ENCODE measurements around the gene TLE2. TPM values are rescaled to one million over a fixed set of nuclear protein-coding genes. Genes with fewer than 3 reads are reported as not detected.

TLE2 gene
- total RNA-seq, 4 donors from 2014 or later = 81.3 to 114 (median 90.3) TPM

DNA sequence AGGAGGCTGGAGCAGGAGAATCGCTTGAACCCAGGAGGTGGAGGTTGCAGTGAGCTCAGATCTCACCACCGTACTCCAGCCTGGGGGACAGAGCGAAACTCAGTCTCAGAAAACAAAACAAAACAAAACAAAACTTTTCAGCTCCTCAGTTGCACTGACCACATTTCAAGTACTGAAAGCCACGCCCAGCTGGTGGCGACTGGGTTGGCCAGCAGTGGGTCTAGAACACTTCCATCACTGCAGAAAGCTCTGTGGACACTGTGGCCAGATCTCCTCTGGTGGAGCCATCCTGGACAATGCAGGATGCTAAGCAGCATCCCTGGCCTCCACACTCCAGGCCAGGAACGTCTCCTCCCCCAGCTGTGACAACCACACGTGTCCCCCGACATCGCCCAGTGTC lies 21.1 kb downstream of the TLE2 start:
- Histone ChIP-seq H3K4me1 (peaks cover 0 to 7% of the 10 kb centered on the region in 2 donors), H3K36me3 (peaks cover 41 to 45% of the 10 kb centered on the region in 2 donors), H3K27ac (no peak overlapping the region), H3K27me3 (no peaks in the 10 kb centered on the region), H3K9me3 (no peaks in the 10 kb centered on the region), H3K4me3 (replicated peaks in 1 of 3) (no peak overlapping the region)
- 73 to 77% methylated on average over 9 of the region's 9 CpGs for WGBS, 2 donors
- intact Hi-C loops (cut with DNase I) = no loop called here
- no peak for TF ChIP-seq POLR2A (IDR thresholded peaks at IDR 0.05)
- TF ChIP-seq, protein P1, sequence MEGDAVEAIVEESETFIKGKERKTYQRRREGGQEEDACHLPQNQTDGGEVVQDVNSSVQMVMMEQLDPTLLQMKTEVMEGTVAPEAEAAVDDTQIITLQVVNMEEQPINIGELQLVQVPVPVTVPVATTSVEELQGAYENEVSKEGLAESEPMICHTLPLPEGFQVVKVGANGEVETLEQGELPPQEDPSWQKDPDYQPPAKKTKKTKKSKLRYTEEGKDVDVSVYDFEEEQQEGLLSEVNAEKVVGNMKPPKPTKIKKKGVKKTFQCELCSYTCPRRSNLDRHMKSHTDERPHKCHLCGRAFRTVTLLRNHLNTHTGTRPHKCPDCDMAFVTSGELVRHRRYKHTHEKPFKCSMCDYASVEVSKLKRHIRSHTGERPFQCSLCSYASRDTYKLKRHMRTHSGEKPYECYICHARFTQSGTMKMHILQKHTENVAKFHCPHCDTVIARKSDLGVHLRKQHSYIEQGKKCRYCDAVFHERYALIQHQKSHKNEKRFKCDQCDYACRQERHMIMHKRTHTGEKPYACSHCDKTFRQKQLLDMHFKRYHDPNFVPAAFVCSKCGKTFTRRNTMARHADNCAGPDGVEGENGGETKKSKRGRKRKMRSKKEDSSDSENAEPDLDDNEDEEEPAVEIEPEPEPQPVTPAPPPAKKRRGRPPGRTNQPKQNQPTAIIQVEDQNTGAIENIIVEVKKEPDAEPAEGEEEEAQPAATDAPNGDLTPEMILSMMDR (IDR thresholded peaks at IDR 0.05) = no peak
- DNase-seq = peak in 1 of 2 donors; percentile 14

DNA sequence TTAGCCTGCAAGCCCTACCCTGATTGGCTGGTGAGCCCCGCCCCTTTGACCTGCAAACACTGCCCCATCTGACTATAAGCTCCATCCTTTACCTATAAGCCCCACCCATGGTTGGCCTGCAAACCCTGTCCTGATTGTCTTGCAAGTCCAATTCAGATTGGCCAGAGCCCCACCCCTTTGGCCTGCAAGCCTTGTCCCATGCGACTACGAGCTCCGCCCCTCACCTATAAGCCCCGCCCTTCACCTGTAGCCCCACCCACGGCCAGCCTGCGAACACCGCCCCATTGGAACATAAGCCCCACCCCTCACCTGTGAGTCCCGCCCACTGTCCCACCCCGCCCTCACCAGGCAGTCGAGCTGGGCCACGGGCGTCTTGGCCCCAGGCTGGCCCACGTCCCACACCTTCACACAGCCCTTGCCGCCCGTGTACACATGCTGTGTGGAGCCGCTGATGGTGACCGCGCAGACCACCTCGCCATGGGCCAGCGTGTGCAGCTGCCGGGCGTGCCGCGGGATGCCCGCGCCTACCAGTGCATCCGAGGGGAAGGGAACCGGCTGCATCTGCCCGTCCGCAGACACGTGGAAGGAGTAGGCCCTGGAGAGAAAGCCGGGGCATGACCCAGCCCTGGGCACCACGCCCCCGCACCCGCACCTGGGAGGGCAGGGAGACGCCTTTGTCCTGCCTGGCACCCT lies 22.9 kb downstream of the TLE2 start:
- TF ChIP-seq, protein P1 (IDR thresholded peaks at IDR 0.05) = no peak
- TF ChIP-seq POLR2A (IDR thresholded peaks at IDR 0.05) = no peak
- Histone ChIP-seq H3K4me1 (peaks cover 0 to 7% of the 10 kb centered on the region in 2 donors), H3K9me3 (no peaks in the 10 kb centered on the region), H3K36me3 (peaks cover 33 to 41% of the 10 kb centered on the region in 2 donors), H3K4me3 (replicated peaks in 1 of 3) (no peak overlapping the region), H3K27me3 (no peaks in the 10 kb centered on the region), H3K27ac (no peak overlapping the region)
- intact Hi-C loops (cut with DNase I) = no loop called here
- WGBS, 2 donors = 81 to 83% methylated on average over 24 to 25 of the region's 37 CpGs
- no peak for DNase-seq

DNA sequence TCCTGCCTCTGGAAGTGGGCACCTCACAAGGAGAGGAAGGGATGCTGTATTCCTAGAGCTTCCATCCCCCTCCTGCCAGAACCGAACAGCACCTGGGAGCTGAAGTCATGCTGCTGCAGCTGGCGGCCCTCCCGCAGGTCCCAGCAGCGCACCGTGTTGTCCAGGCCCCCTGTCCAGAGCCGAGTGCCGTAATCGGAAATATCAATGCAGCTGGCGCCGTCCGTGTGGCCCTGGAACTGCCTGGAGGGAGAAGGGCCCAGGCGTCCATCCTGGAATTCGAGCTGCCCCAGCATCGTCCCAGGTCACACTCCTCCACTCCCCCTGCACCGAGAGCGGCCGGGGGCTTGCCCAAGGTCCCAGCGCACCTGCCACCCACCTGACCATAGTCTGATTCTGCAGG lies 23.7 kb downstream of the TLE2 start:
- DNase-seq = no peak
- no peak for TF ChIP-seq POLR2A (IDR thresholded peaks at IDR 0.05)
- TF ChIP-seq, protein P1 (IDR thresholded peaks at IDR 0.05) = no peak
- no peaks in the 10 kb centered on the region for H3K27me3 ChIP-seq
- intact Hi-C loops (cut with DNase I) = no loop called here
- peaks cover 32 to 33% of the 10 kb centered on the region in 2 donors for H3K36me3 ChIP-seq
- H3K9me3 ChIP-seq = no peaks in the 10 kb centered on the region
- H3K4me3 ChIP-seq (replicated peaks in 1 of 3) = no peak overlapping the region
- 91% methylated on average over 11 to 16 of the region's 18 CpGs for WGBS, 2 donors
- H3K27ac ChIP-seq = no peak overlapping the region
- peaks cover 0 to 7% of the 10 kb centered on the region in 2 donors for H3K4me1 ChIP-seq

DNA sequence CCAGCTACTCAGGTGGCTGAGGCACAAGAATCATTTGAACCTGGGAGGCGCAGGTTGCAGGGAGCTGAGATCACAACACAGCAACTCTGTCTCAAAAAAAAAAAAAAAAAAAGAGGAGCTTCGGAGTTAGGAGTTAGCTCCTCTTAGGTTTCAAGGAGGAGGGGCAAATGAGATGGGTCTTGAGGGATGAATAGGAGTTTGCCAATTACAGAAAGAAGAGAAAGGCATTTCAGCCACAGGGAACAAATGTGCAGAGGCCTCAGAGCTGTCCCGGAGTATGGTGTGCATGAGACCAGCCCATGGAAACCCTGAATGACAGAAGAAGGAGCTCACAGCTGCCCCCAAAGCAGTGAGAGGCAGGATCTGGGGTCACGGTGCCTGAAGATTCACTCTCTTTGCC lies 24.6 kb downstream of the TLE2 start:
- Histone ChIP-seq H3K4me1 (peaks cover 0 to 7% of the 10 kb centered on the region in 2 donors), H3K27me3 (no peaks in the 10 kb centered on the region), H3K27ac (no peak overlapping the region), H3K36me3 (peaks cover 30 to 32% of the 10 kb centered on the region in 2 donors), H3K4me3 (replicated peaks in 1 of 3) (no peak overlapping the region), H3K9me3 (no peaks in the 10 kb centered on the region)
- TF ChIP-seq POLR2A (IDR thresholded peaks at IDR 0.05) = no peak
- TF ChIP-seq, protein P1 (IDR thresholded peaks at IDR 0.05) = no peak
- DNase-seq = no peak
- intact Hi-C loops (cut with DNase I) = no loop called here
- 93 to 95% methylated on average over 4 of the region's 4 CpGs for WGBS, 2 donors

DNA sequence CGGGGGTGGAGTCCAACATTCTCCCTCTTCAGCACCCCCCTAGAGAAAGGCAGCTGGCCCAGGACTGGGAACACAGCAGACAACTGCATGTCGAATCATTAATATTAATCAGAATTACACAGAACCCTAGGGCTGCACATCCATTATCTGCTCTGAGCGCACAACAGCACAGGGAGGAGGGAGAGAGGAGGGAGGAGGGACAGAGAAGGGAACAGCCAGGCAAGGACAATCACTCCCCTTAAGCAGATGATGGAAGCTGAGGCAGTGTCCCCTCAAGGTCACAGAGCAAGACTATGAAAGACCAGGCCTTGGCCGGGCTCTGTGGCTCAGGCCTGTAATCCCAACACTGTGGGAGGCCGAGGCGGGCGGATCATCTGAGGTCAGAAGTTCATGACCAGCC lies 26.0 kb downstream of the TLE2 start:
- 96 to 97% methylated on average over 7 of the region's 7 CpGs for WGBS, 2 donors
- no peak for DNase-seq
- H3K9me3 ChIP-seq = no peaks in the 10 kb centered on the region
- peaks cover 0 to 3% of the 10 kb centered on the region in 2 donors for H3K4me1 ChIP-seq
- H3K27ac ChIP-seq = no peak overlapping the region
- intact Hi-C loops (cut with DNase I) = no loop called here
- no peak overlapping the region for H3K4me3 ChIP-seq (replicated peaks in 1 of 3)
- H3K27me3 ChIP-seq = no peaks in the 10 kb centered on the region
- TF ChIP-seq, protein P1 (IDR thresholded peaks at IDR 0.05) = no peak
- TF ChIP-seq POLR2A (IDR thresholded peaks at IDR 0.05) = no peak
- H3K36me3 ChIP-seq = peaks cover 25 to 30% of the 10 kb centered on the region in 2 donors

Measured in thyroid gland (tissue), 4 donors.